GM23338 (cell line): ENCODE measurements around the gene ZEB1. TPM values are rescaled to one million over a fixed set of nuclear protein-coding genes. Genes with fewer than 3 reads are reported as not detected.
"Not testable (repeated sequence)": the region's sequence is repeated elsewhere in the genome, so short reads cannot be mapped to it uniquely, and the experiment has no call there.

Experiments used
- ATAC-seq: fragments of 200-7000 bp; cut with Tn5 transposase; 3 replicates; pipeline ENCODE4 v1.9.1; 2020
- DNase-seq: peaks from one replicate; pipeline ENCODE4 v3.0.0-alpha.2; 2015; ENCODE audit warnings: low spot score
- H2AFZ ChIP-seq: fragments of 200-600 bp; sonication (generic); 2 replicates; pipeline ENCODE4 v1.8.0; 2016; ENCODE audit warnings: antibody characterized with exemption, mild to moderate bottlenecking, moderate library complexity
- H3F3A ChIP-seq: fragments of 200-600 bp; sonication (generic); replicated peaks from 2 replicates; pipeline ENCODE4 v1.8.0; 2017; ENCODE audit warnings: antibody characterized with exemption, mixed run types, low read depth
- H3K27ac ChIP-seq: fragments of 200-600 bp; sonication (generic); 2 replicates; pipeline ENCODE4 v1.6.1; 2016; ENCODE audit warnings: low read depth
- H3K27me3 ChIP-seq: fragments of 200-600 bp; sonication (generic); 2 replicates; pipeline ENCODE4 v1.8.0; 2016; ENCODE audit warnings: mild to moderate bottlenecking, mixed run types, moderate library complexity; ENCODE audit not compliant: insufficient read depth
- H3K36me3 ChIP-seq: fragments of 200-600 bp; sonication (generic); 2 replicates; pipeline ENCODE4 v1.8.0; 2016; ENCODE audit warnings: mild to moderate bottlenecking; ENCODE audit not compliant: insufficient read depth
- H3K4me1 ChIP-seq: fragments of 200-600 bp; sonication (generic); 2 replicates; pipeline ENCODE4 v1.8.0; 2016; ENCODE audit warnings: mild to moderate bottlenecking, moderate library complexity; ENCODE audit not compliant: insufficient read depth
- H3K4me2 ChIP-seq: fragments of 200-600 bp; sonication (generic); 2 replicates; pipeline ENCODE4 v1.7.1; 2017; ENCODE audit warnings: mixed run types
- H3K4me3 ChIP-seq: fragments of 200-600 bp; sonication (generic); 2 replicates; pipeline ENCODE4 v1.6.1; 2016; ENCODE audit warnings: mixed run types
- H3K79me2 ChIP-seq: fragments of 200-600 bp; sonication (generic); replicated peaks from 2 replicates; pipeline ENCODE4 v1.8.0; 2017; ENCODE audit warnings: mild to moderate bottlenecking; ENCODE audit not compliant: insufficient read depth
- H3K9me2 ChIP-seq: fragments of 200-600 bp; sonication (generic); 2 replicates; pipeline ENCODE4 v1.8.0; 2017; ENCODE audit not compliant: insufficient read depth
- H4K20me1 ChIP-seq: fragments of 200-600 bp; sonication (generic); replicated peaks from 2 replicates; pipeline ENCODE4 v1.8.0; 2017; ENCODE audit warnings: mild to moderate bottlenecking; ENCODE audit not compliant: insufficient read depth
- H3K27ac Mint-ChIP-seq: 2 replicates; pipeline ENCODE4 v1.8.0; 2020; ENCODE audit warnings: inconsistent platforms, mild to moderate bottlenecking, moderate library complexity, mixed read lengths
- H3K27me3 Mint-ChIP-seq: 3 replicates; pipeline ENCODE4 v1.8.0; 2022; ENCODE audit warnings: low read depth, mild to moderate bottlenecking, moderate library complexity, mixed read lengths, inconsistent platforms; ENCODE audit not compliant: insufficient read depth, poor library complexity
- H3K36me3 Mint-ChIP-seq: 3 replicates; pipeline ENCODE4 v1.8.0; 2021; ENCODE audit warnings: low read depth, mild to moderate bottlenecking, inconsistent platforms, moderate library complexity, mixed read lengths
- H3K4me1 Mint-ChIP-seq: 3 replicates; pipeline ENCODE4 v1.8.0; 2020; ENCODE audit warnings: mild to moderate bottlenecking, inconsistent platforms, mixed read lengths
- H3K4me3 Mint-ChIP-seq: 3 replicates; pipeline ENCODE4 v1.8.0; 2021; ENCODE audit warnings: moderate library complexity, mild to moderate bottlenecking, inconsistent platforms, mixed read lengths
- H3K9me3 Mint-ChIP-seq: 3 replicates; pipeline ENCODE4 v1.8.0; 2020; ENCODE audit warnings: moderate library complexity, mild to moderate bottlenecking, inconsistent platforms, mixed read lengths
- CREB1 ChIP-seq: fragments of 250-450 bp; sonication (Bioruptor Pico); IDR thresholded peaks from 2 replicates; pipeline ENCODE4 v1.5.0; 2020; ENCODE audit warnings: low read depth, mild to moderate bottlenecking, moderate library complexity
- CTCF ChIP-seq, 2 experiments: fragments of 200-600 bp in 1 of 2; sonication (generic) in 1 of 2; conservative IDR thresholded peaks; 2 replicates each; pipeline versions ENCODE4 v1.5.1 to v1.6.1; 2016 to 2017; ENCODE audit warnings: antibody characterized with exemption in 2 of 2, low read depth in 2 of 2, mild to moderate bottlenecking in 2 of 2, moderate library complexity in 1 of 2
- EZH2 ChIP-seq: fragments of 200-600 bp; sonication (generic); IDR thresholded peaks from one replicate; pipeline ENCODE4 v1.8.0; 2017; ENCODE audit warnings: antibody characterized with exemption, mild to moderate bottlenecking, low read depth; ENCODE audit not compliant: unreplicated experiment
- REST ChIP-seq: IDR thresholded peaks from one replicate; pipeline ENCODE4 v1.6.1; 2018; ENCODE audit warnings: antibody characterized with exemption; ENCODE audit not compliant: unreplicated experiment
- ZNF331 ChIP-seq: fragments of 250-450 bp; sonication (Bioruptor Pico); IDR thresholded peaks from 2 replicates; pipeline ENCODE4 v1.5.0; 2020; ENCODE audit warnings: low read depth, mild to moderate bottlenecking, moderate library complexity
- polyA plus RNA-seq: library from polyadenylated mRNA; unstranded; fragments of >200 nt; fragmentation: Nextera tagmentation; extraction: Ambion mirVana; gene quantifications from 2 replicates; pipeline ENCODE4 v1.2.1, GENCODE V29; 2016
- total RNA-seq: library from RNA; depleted of rRNA; stranded (reverse); fragments of >200 nt; shearing (Covaris generic); gene quantifications from 2 replicates; pipeline ENCODE4 v1.2.3, GENCODE V29; 2014
- TF ChIP-seq, protein P1 (sequence below): IDR thresholded peaks from 2 replicates; pipeline ENCODE4 v1.6.1; 2016; ENCODE audit warnings: antibody characterized with exemption

Gene ZEB1
- total and polyA plus RNA-seq, 2 experiments from 2014 or later, result 0.16 to 0.45 TPM

GRCh38 chr10:31426401-31426800 is 107.4 kb downstream of the ZEB1 start:
- Mint-ChIP-seq H3K9me3 (no peaks in the 10 kb centered on the region; the same call in 2 of the 3 replicates), H3K36me3 (no peaks in the 10 kb centered on the region), H3K4me1 (no peaks in the 10 kb centered on the region), H3K4me3 (no peak overlapping the region), H3K27me3 (no peaks in the 10 kb centered on the region), H3K27ac (no peak overlapping the region)
- Histone ChIP-seq H3K4me1 (no peaks in the 10 kb centered on the region), H3K79me2 (no peaks in the 10 kb centered on the region), H3K4me3 (no peak overlapping the region), H3K9me2 (no peaks in the 10 kb centered on the region), H2AFZ (no peak overlapping the region), H3K27ac (no peak overlapping the region), H3K27me3 (no peaks in the 10 kb centered on the region), H3F3A (no peaks in the 10 kb centered on the region), H3K4me2 (no peak overlapping the region), H3K36me3 (no peaks in the 10 kb centered on the region), H4K20me1 (no peaks in the 10 kb centered on the region)
- no peak for ATAC-seq
- DNase-seq, result no peak
- TF ChIP-seq EZH2 (no peak), CTCF (conservative IDR thresholded peaks at IDR 0.05; ENCODE audit: low read depth in 2 of 2) (no peak), REST (no peak), ZNF331 (no peak), CREB1 (no peak)
- TF ChIP-seq, protein P1, sequence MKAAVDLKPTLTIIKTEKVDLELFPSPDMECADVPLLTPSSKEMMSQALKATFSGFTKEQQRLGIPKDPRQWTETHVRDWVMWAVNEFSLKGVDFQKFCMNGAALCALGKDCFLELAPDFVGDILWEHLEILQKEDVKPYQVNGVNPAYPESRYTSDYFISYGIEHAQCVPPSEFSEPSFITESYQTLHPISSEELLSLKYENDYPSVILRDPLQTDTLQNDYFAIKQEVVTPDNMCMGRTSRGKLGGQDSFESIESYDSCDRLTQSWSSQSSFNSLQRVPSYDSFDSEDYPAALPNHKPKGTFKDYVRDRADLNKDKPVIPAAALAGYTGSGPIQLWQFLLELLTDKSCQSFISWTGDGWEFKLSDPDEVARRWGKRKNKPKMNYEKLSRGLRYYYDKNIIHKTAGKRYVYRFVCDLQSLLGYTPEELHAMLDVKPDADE, result no peak

- H3K9me2 ChIP-seq, H3K4me3 ChIP-seq, DNase-seq, H3K4me2 ChIP-seq, H4K20me1 ChIP-seq, H3K36me3 ChIP-seq, H3K4me1 Mint-ChIP-seq, H3K9me3 Mint-ChIP-seq, H3K27ac Mint-ChIP-seq, H3K4me1 ChIP-seq, ATAC-seq, H3K79me2 ChIP-seq, H3K27ac ChIP-seq, H3K36me3 Mint-ChIP-seq, H3K27me3 Mint-ChIP-seq, H3F3A ChIP-seq, H2AFZ ChIP-seq, H3K27me3 ChIP-seq, H3K4me3 Mint-ChIP-seq: not testable (repeated sequence)
Observed at GRCh38 chr10:31427334-31427733, 108.3 kb downstream of the ZEB1 start.

GRCh38 chr10:31428499-31428898 is 109.5 kb downstream of the ZEB1 start:
- not testable (repeated sequence) for H4K20me1 ChIP-seq, H3K36me3 Mint-ChIP-seq, H3K4me3 ChIP-seq, H3K27me3 ChIP-seq, ATAC-seq, DNase-seq, H3K27me3 Mint-ChIP-seq, H3K4me1 Mint-ChIP-seq, H3K36me3 ChIP-seq, H2AFZ ChIP-seq, H3K4me1 ChIP-seq, H3K9me2 ChIP-seq, H3K9me3 Mint-ChIP-seq, H3K27ac ChIP-seq, H3K4me3 Mint-ChIP-seq, H3F3A ChIP-seq, H3K4me2 ChIP-seq, H3K27ac Mint-ChIP-seq, H3K79me2 ChIP-seq
